22Rv1 (cell line): Measurements from ENCODE around the gene CAPN2.

ENCODE experiments used
- ZFX ChIP-seq: fragments of 450-650 bp; IDR thresholded peaks from 2 replicates; pipeline ENCODE4 v1.6.1; 2017; ENCODE audit warnings: antibody characterized with exemption, borderline replicate concordance
- TF ChIP-seq, protein P1 (sequence below): fragments of 450-650 bp; IDR thresholded peaks from 2 replicates; pipeline ENCODE4 v1.5.1; 2017; ENCODE audit warnings: mild to moderate bottlenecking

DNA sequence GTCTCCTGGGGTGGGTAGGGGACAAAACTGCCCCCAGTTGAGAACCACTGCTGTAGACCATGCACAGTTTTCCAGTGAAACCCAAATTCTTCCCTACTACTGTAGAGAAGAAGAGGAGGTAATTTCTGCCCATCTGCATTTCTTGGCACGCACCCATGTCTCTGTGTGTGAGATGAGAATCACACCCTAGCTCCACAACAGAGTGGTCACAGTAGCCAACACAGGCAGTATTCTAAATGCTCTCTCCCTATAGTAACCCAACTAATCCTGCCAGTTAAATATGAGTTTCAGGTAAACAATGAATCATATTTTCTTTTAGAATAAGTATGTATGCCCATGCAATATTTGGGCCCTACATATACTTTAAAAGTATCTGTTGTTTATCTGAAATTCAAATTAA is 1.2 kb upstream of the CAPN2 start:
- TF ChIP-seq, protein P1, sequence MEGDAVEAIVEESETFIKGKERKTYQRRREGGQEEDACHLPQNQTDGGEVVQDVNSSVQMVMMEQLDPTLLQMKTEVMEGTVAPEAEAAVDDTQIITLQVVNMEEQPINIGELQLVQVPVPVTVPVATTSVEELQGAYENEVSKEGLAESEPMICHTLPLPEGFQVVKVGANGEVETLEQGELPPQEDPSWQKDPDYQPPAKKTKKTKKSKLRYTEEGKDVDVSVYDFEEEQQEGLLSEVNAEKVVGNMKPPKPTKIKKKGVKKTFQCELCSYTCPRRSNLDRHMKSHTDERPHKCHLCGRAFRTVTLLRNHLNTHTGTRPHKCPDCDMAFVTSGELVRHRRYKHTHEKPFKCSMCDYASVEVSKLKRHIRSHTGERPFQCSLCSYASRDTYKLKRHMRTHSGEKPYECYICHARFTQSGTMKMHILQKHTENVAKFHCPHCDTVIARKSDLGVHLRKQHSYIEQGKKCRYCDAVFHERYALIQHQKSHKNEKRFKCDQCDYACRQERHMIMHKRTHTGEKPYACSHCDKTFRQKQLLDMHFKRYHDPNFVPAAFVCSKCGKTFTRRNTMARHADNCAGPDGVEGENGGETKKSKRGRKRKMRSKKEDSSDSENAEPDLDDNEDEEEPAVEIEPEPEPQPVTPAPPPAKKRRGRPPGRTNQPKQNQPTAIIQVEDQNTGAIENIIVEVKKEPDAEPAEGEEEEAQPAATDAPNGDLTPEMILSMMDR: no peak
- no peak for TF ChIP-seq ZFX
